Endothelial cell of umbilical vein (primary cell): ENCODE data around the gene PHF12. TPM values are rescaled to one million over a fixed set of nuclear protein-coding genes. Genes with fewer than 3 reads are reported as not detected.

Source experiments
- BruUV-seq: library from RNA; stranded (reverse); fragments of 400-500 nt; replicated peaks from 2 replicates; lab custom pipeline; 2021; lab: Mats Ljungman, UMichigan
- CTCF ChIA-PET: fragments of 300-600, 350-600 bp; sonication (Branson Sonifier 250); formaldehyde crosslinking; loops from one replicate; lab custom pipeline; 2021; ENCODE audit warnings: antibody characterized with exemption, inconsistent platforms; lab: Charles Lee
- POLR2A ChIA-PET: fragments of 300-600, 350-600 bp; sonication (Branson Sonifier 250); formaldehyde crosslinking; loops from one replicate; lab custom pipeline; 2021; ENCODE audit warnings: antibody characterized with exemption, inconsistent platforms; lab: Charles Lee
- DNase-seq: peaks from one replicate; pipeline ENCODE4 v3.0.0-alpha.2; 2011; ENCODE audit warnings: low read depth, low spot score
- FAIRE-seq: peaks from 2 replicates; lab custom pipeline; 2011; peaks lifted over from hg19 to GRCh38; lab: Jason Lieb, UNC
- H2AFZ ChIP-seq: 2 replicates; pipeline ENCODE4 v1.6.0; 2012; ENCODE audit warnings: low read depth, low read length, control low read depth, inconsistent platforms
- H3K27ac ChIP-seq: 2 replicates; pipeline ENCODE4 v1.5.1; 2011; ENCODE audit warnings: low read depth, mild to moderate bottlenecking, control low read depth, low read length, moderate library complexity; ENCODE audit not compliant: insufficient read depth
- H3K27me3 ChIP-seq, 2 experiments: 2 replicates each; pipeline versions ENCODE4 v1.6.0 to v1.6.1; 2011; ENCODE audit warnings: low read length in 2 of 2, mixed read lengths in 1 of 2; ENCODE audit not compliant: control insufficient read depth in 2 of 2, insufficient read depth in 2 of 2
- H3K36me3 ChIP-seq, 2 experiments: 2 replicates in 1 of 2; 3 replicates in 1 of 2; pipeline ENCODE4 v1.5.1; 2011; ENCODE audit warnings: low read length in 2 of 2, mild to moderate bottlenecking in 1 of 2, moderate library complexity in 1 of 2; ENCODE audit not compliant: control insufficient read depth in 2 of 2, insufficient read depth in 2 of 2; ENCODE audit errors: extremely low read depth in 1 of 2
- H3K4me1 ChIP-seq: 3 replicates; pipeline ENCODE4 v1.5.1; 2011; ENCODE audit warnings: mild to moderate bottlenecking, low read length; ENCODE audit not compliant: control insufficient read depth, insufficient read depth; ENCODE audit errors: extremely low read depth
- H3K4me2 ChIP-seq: 2 replicates; pipeline ENCODE4 v1.6.1; 2011; ENCODE audit warnings: low read length, control low read depth, mixed read lengths; ENCODE audit not compliant: insufficient read depth
- H3K4me3 ChIP-seq, 3 experiments: fragments of 200-600 bp in 1 of 3; sonication (generic), shearing (Covaris generic) in 1 of 3; replicated peaks in 1 of 3; 2 replicates each; pipeline ENCODE4 v1.5.1; 2011 to 2016; ENCODE audit warnings: control low read depth in 3 of 3, low read length in 3 of 3, mild to moderate bottlenecking in 2 of 3, inconsistent platforms in 1 of 3, low read depth in 1 of 3, moderate library complexity in 1 of 3; ENCODE audit not compliant: insufficient read depth in 1 of 3
- H3K79me2 ChIP-seq: 2 replicates; pipeline ENCODE4 v1.6.0; 2012; ENCODE audit warnings: low read length, inconsistent platforms; ENCODE audit not compliant: control insufficient read depth, insufficient read depth
- H3K9ac ChIP-seq: replicated peaks from 2 replicates; pipeline ENCODE3; 2011; ENCODE audit warnings: low read length, control low read depth; ENCODE audit not compliant: insufficient read depth; ENCODE audit errors: extremely low read depth
- H3K9me1 ChIP-seq: replicated peaks from 3 replicates; pipeline ENCODE4 v1.6.0; 2011; ENCODE audit warnings: mild to moderate bottlenecking, low read length; ENCODE audit not compliant: control insufficient read depth, insufficient read depth; ENCODE audit errors: extremely low read depth
- H3K9me3 ChIP-seq: replicated peaks from 2 replicates; pipeline ENCODE4 v1.5.1; 2012; ENCODE audit warnings: low read length, inconsistent platforms; ENCODE audit not compliant: control insufficient read depth, insufficient read depth
- H4K20me1 ChIP-seq: replicated peaks from 2 replicates; pipeline ENCODE3; 2011; ENCODE audit warnings: mild to moderate bottlenecking, low read length; ENCODE audit not compliant: control insufficient read depth, insufficient read depth; ENCODE audit errors: extremely low read depth
- CTCF ChIP-seq, 2 donors: IDR thresholded peaks; 1 replicate in 1 of 2; 2 replicates in 1 of 2; pipeline ENCODE4 v1.5.1; 2011; ENCODE audit warnings: low read length in 2 of 2, mild to moderate bottlenecking in 2 of 2, moderate library complexity in 2 of 2, control low read depth in 1 of 2, inconsistent platforms in 1 of 2, low read depth in 1 of 2; ENCODE audit not compliant: insufficient read depth in 1 of 2; ENCODE audit errors: extremely low read depth in 1 of 2
- JUN ChIP-seq: IDR thresholded peaks from 2 replicates; pipeline ENCODE4 v1.6.1; 2011; ENCODE audit warnings: borderline replicate concordance, low read depth; ENCODE audit not compliant: insufficient read length, insufficient read depth
- MAX ChIP-seq: IDR thresholded peaks from 2 replicates; pipeline ENCODE4 v1.6.1; 2011; ENCODE audit not compliant: insufficient read depth, insufficient read length
- POLR2A ChIP-seq: IDR thresholded peaks from 2 replicates; pipeline ENCODE4 v1.6.1; 2012; ENCODE audit warnings: low read depth, mild to moderate bottlenecking, control low read depth, low read length
- POLR2AphosphoS5 ChIP-seq: IDR thresholded peaks from 2 replicates; pipeline ENCODE4 v1.6.1; 2012; ENCODE audit warnings: low read depth, mild to moderate bottlenecking, control low read depth, low read length, moderate library complexity; ENCODE audit not compliant: insufficient read depth
- dilution Hi-C: fragments of 300-500 bp; cut with MboI; formaldehyde crosslinking; loops from one replicate; pipeline ENCODE4 v1.15.0; 2019; ENCODE audit warnings: low sequenced_read_pairs; ENCODE audit not compliant: extremely low pct_ligation_motif_present
- intact Hi-C: fragments of 100-400 bp; cut with micrococcal nuclease; formaldehyde crosslinking; loops from one replicate; pipeline ENCODE4 v1.10.0; 2022
- polyA plus RNA-seq, 4 experiments: library from polyadenylated mRNA; depleted of rRNA in 3 of 4; stranded (reverse) in 3 of 4; unstranded in 1 of 4; fragments of >200 nt; gene quantifications; 2 replicates each; pipeline versions ENCODE4 v1.2.1 to v1.2.3, GENCODE V29; 2011 to 2012; ENCODE audit warnings: missing spikeins in 1 of 4
- total RNA-seq: library from RNA; stranded (reverse); gene quantifications from 2 replicates; pipeline ENCODE4 v1.2.3, GENCODE V29; 2021

The PHF12 gene
- total and polyA plus RNA-seq, 2 donors (not counting 3 experiments of a cell fraction or from before 2014, with no cell fraction given), result 26.6 to 44.2 TPM

- no peaks in the 10 kb centered on the region for H4K20me1 ChIP-seq
- no peaks in the 10 kb centered on the region for H3K9me1 ChIP-seq
- FAIRE-seq, result no peak
- H3K9ac ChIP-seq, result no peak overlapping the region
- DNase-seq, result no peak
- dilution Hi-C loops (no loop called here), intact Hi-C loops (loop anchor here (5.0 kb wide), 1 partner anchor 49 kb away; no protein-coding TSS in a partner anchor)
- BruUV-seq, result no TSS peak
- H3K9me3 ChIP-seq, result no peaks in the 10 kb centered on the region
- peaks cover 16% of the 10 kb centered on the region for H3K79me2 ChIP-seq
- peaks cover 33% of the 10 kb centered on the region for H3K4me1 ChIP-seq
- no peaks in the 10 kb centered on the region for H3K27me3 ChIP-seq
- TF ChIP-seq JUN (no peak), POLR2A (no peak), CTCF (IDR thresholded peaks at IDR 0.05; ENCODE audit: extremely low read depth in 1 of 2, insufficient read depth in 1 of 2, low read depth in 1 of 2, low read length in 2 of 2) (no peak), MAX (no peak), POLR2AphosphoS5 (no peak)
- H3K27ac ChIP-seq, result no peak overlapping the region
- no peak overlapping the region for H3K4me3 ChIP-seq
- H2AFZ ChIP-seq, result no peak overlapping the region
- ChIA-PET CTCF (interaction anchor here (1.0 to 5.3 kb wide), 10 partner anchors 15 to 219 kb away, joined by 3 to 46 read pairs (median 4); partner anchors contain the start of gene TLCD1), POLR2A (interaction anchor here (0.6 kb wide), 1 partner anchor 121 kb away, joined by 3 read pairs; no protein-coding TSS in a partner anchor)
- H3K36me3 ChIP-seq, result no peaks in the 10 kb centered on the region
- H3K4me2 ChIP-seq, result no peak overlapping the region
Measured at GRCh38 chr17:28898527-28898955, 52.8 kb downstream of the PHF12 start.
